Anterior cingulate cortex (tissue), 58 donors: ENCODE data around the gene TSEN54.
A peak's percentile ranks its signal among the peaks of the same experiment; 100 is the strongest.

Experiments
- DNase-seq, 58 donors: peaks; one replicate each; lab custom pipeline; 2025; lab: John Stamatoyannopoulos, UW

TSEN54 gene

DNA sequence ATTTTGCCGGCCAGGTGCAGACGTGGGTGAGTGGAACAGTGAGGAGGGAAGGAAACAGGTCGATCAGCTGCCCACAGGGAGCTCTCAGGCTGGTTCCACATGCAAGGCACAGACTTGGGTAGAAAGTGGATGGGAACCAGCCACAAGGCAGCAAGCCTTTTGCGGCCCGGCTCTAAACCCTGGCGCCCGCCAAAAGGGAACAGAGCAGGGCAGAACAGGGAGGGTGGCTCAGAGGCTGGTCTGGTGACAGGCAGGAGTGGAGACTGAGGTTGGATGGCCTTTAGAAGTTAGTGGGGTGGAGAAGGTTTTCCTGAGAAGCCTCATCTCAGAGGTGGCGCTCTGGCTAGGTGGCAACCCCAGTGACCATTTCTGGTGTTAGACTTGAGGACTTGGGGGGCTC, 19.5 kb downstream of the TSEN54 start:
- DNase-seq, result no peak

DNA sequence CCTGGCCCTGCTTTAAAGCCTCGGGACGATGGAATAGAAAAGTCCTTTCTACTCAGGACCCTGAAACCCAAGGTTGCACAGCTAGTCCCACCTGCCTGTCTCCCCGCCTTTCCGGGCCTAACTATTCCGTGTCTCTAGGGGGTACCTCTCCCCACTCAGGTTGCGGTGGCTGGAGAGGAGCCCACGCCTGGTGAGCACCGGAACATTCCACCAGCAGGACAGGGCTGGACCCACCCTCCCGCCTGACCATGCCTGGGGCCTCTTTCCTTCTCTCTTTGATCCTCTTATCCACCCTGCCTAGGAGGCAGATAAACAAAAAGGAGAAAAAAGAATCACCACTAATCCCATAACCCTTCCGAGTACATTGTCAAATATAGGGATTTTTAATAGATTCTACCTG, 20.0 kb downstream of the TSEN54 start:
- DNase-seq, result no peak

GRCh38 chr17:75539967-75540729, 23.8 kb downstream of the TSEN54 start:
- no peak for DNase-seq

DNA sequence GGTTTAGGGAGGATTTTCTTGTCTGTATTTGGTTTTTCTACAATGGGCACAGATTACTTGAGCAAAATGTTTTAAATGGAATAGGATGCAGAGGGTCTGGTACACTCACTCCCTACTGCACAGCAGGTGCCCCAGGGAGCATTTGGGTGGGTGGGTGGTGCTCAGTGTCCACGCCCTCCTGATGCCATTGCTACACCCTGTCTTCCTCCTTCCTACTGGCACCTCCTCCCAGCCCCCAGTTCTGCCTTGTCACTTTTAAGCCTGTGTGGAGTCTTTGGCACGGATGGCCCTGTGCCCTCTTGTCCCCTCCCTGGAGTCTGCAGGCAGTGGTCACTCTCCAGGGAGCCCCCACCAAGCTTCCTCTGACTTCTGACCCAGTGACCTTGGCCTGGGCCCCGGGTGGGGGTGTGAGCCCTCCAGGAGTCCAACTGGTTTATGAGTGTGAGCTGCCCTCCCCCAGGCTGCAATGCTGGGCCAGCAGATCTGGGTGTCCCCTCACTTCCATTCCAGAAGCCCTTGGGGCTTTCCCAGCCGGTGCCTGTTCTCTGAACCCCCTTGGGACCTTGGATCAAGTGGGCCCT, 24.7 kb downstream of the TSEN54 start:
- no peak for DNase-seq

GRCh38 chr17:75542229-75542628, 25.9 kb downstream of the TSEN54 start:
- DNase-seq, result no peak

- DNase-seq, result no peak
Measured at GRCh38 chr17:75542728-75543336, 26.5 kb downstream of the TSEN54 start.

DNA sequence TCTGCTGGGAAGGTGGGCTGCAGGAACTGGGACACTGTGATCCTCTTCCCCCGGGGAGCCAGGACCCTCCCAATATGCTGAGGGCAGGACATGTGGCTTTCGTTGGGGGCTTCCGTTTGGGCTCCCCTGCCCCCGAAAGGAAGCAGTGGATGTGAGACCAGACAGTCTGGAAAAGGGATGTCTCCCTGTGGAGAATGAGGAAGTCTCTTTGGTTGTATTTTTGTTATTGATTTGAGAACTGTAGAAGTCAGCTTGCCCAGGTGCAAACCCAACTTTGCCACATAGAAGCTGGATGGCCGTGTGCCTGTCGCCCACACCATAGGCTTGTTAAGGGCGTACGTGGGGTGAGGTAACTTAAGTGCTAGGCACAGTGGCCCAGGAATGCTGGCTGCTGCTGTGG, 27.9 kb downstream of the TSEN54 start:
- DNase-seq, result no peak

- DNase-seq, result no peak
Measured at GRCh38 chr17:75546181-75546580, 29.9 kb downstream of the TSEN54 start.

- DNase-seq, result no peak
Measured at GRCh38 chr17:75547091-75547490, 30.8 kb downstream of the TSEN54 start.

DNA sequence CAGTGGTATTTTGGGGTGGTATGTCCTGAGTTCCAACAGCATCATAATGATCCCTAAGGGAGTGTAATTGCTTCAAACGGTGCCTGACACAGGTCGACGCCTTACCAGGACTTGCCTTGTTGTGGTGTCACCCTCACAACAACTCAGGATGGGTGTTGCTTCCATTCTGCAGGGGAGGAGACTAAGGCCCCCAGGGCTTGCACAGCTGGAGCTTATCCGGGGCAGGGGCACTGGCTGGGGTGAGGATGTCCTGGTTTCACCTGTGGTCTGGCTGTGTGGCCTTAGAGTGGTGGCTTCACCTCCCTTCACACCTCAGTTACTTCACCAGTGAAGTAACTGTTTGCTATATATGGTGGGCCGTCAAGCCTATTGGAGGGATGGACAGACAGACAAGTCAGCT, 32.5 kb downstream of the TSEN54 start:
- DNase-seq, result no peak

- DNase-seq, result no peak
Measured at GRCh38 chr17:75549246-75550138, 33.2 kb downstream of the TSEN54 start.

DNA sequence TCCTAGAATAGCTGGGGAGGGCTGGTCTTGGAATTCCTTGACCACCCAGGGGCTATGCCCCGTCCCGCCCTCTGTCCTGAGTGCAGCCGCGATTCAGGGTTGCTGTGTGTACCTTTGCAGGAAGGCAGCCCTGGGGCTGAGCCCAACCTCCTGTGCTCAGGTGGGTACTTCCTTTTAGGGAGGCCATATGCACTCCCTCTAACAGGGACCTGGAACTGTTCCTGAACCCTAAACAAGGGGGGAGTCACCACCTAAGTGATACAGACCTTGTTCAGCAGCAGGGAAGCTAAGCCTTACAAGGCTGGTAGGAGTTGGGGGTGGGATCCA, 33.8 kb downstream of the TSEN54 start:
- DNase-seq, result no peak

DNA sequence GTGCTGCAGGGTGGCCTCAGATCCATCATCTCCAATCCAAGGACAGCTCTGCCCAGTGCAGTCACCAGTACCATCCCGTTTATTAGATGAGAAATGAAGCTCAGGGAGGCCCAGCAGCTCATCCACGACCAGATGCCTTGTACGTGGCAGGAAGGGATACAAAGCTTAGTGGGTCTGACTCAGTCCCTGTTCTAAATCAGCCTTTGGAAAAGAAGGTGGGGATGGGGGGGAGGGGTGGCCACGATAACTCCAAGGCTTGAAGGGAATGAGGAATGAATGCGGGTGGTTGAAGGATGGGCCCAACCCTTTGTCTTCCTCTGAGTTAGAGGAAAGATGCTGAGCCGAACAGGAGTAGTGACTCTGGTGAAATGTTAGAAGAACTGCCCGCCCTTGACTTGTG, 34.9 kb downstream of the TSEN54 start:
- DNase-seq, result no peak

DNA sequence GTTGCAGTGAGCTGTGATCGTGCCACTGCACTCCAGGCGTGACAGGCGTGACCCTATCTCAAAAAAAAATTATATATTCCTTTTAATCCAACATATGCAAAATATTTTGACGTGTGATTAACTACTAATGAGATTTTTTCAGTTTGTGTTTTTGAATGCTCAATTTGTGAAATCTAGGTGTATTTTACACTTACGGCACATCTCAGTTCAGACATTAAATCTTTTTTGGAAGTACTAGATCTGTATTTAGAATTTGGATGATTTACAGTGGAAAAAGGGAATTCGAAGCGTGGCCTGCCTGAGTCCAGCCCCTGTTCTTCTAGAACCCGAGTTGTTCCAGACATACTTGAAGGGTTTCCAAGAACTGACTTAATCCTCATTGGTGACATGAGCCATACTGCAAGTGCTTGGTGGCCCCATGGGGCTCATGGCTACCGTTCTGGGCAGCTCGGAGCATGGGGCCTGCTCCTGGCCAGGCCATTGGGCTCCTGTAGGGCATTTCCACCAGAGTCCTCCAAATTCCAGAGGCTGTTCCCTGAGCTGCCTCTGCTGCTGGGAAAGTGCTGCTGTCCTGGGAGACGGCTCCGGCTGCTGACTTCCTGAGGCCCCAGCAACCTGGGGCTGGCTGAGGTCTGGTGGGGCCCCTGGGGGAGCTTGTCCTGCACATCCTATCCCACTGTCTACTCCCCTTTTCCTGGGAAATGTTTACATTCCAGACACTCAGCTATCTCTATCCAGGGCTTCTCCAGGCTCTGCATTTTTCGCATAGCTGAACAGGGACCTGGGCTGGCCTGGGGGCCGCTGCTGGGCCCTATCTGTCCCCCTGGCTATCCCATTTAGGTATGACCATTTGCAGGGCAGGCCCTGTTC, 36.3 kb downstream of the TSEN54 start:
- peak in 1 of 58 donors; percentile 3 for DNase-seq

- no peak for DNase-seq
Measured at GRCh38 chr17:75553295-75554110, 37.2 kb downstream of the TSEN54 start.

DNA sequence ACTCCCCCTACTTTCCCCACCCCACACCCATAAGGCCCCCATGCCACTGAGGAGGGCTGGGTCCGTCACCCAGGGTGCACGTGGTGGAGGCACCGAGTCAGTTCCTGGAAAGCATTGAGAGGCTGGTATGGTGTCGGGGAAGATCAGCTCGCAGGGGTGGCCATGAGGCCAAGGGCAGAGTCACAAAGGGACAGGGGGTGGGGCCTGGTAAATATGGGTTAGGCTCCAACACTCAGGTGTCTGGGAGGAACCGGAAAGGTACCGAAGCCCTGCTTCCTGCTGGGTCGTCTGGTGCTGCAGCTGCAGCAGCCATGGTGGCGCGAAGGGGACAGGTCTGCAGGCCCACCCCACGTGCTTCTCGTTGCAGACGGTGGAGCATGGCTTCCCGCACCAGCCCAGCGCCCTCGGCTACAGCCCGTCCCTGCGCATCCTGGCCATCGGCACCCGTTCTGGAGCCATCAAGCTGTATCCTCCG, 39.4 kb downstream of the TSEN54 start:
- no peak for DNase-seq

DNA sequence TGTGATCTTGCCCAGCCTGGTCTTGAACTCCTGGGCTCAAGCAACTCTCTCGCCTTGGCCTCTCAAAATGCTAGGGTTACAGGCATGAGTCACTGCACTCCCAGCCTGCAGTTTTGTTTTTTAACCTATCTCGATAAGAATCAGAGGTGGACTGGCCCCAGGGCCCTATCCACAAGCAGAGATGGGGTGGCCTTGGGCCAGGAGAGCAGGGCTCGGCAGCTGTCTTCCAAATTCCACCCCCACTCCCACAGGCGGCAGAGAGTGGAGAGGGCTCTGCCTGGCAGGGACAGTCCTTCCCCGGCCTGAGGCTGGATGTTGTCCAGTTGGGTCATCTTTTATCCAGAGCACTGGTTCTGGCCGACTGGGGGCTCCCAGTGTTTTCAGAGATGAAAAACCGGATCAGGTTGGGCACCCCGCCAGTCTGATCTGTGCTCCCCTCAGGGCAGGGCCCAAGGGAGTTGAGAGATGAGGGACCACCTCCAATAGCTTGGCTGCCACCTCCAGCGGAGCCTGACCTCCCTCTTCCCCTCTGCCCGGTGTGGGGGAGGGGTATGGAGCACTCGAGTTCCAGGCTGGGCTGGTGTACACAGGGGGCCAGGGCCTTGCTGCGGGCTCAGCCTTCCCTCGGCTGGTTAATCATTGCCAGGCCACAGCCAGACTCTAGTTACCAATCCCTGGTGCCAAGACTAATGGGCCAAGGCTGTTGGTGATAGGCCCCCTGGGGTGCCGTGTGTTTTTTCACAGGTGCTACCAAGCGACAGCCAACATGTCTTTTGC, 40.9 kb downstream of the TSEN54 start:
- DNase-seq, result peak in 55 of 58 donors; percentile 5 to 84 (median 67)
